Measurements from ENCODE around the gene ZNF821. TPM values are rescaled to one million over a fixed set of nuclear protein-coding genes. Genes with fewer than 3 reads are reported as not detected.

The ZNF821 gene
- total and polyA plus RNA-seq, 10 of the 15 experiments (the other 5 are each of a cell fraction or from before 2014, with no cell fraction given), result 0.82 to 9.9 (median 6.8) TPM

DNA sequence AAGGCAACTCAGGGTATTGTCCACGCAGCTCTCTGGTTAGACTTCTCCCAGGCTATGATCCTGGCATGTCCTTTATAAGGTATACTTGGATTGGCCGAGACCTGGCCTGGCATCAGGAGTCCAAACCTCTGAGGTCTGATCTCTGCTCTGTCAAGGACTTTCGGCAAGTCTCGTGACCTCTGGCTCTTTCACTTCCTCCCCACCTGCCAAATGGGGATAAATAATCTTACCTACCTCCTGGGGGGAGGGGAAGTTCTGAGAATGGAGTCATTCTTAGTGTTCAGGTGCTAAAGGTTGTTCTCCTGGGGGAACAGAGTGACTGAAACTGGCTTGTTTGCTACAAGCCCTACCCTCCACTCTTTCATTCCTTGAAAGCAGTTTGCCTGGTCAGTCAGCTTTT, 30.6 kb downstream of the ZNF821 start (continued):
- TF ChIP-seq, protein P1, sequence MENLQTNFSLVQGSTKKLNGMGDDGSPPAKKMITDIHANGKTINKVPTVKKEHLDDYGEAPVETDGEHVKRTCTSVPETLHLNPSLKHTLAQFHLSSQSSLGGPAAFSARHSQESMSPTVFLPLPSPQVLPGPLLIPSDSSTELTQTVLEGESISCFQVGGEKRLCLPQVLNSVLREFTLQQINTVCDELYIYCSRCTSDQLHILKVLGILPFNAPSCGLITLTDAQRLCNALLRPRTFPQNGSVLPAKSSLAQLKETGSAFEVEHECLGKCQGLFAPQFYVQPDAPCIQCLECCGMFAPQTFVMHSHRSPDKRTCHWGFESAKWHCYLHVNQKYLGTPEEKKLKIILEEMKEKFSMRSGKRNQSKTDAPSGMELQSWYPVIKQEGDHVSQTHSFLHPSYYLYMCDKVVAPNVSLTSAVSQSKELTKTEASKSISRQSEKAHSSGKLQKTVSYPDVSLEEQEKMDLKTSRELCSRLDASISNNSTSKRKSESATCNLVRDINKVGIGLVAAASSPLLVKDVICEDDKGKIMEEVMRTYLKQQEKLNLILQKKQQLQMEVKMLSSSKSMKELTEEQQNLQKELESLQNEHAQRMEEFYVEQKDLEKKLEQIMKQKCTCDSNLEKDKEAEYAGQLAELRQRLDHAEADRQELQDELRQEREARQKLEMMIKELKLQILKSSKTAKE (IDR thresholded peaks at IDR 0.05; ENCODE audit: low read depth, poor library complexity, severe bottlenecking), result peak; percentile 38
- TF ChIP-seq TCF7 (IDR thresholded peaks at IDR 0.05; ENCODE audit: borderline replicate concordance), result no peak
- TF ChIP-seq SMC3 (IDR thresholded peaks at IDR 0.05; ENCODE audit: borderline replicate concordance, low read length), result no peak
- TF ChIP-seq, protein P2, sequence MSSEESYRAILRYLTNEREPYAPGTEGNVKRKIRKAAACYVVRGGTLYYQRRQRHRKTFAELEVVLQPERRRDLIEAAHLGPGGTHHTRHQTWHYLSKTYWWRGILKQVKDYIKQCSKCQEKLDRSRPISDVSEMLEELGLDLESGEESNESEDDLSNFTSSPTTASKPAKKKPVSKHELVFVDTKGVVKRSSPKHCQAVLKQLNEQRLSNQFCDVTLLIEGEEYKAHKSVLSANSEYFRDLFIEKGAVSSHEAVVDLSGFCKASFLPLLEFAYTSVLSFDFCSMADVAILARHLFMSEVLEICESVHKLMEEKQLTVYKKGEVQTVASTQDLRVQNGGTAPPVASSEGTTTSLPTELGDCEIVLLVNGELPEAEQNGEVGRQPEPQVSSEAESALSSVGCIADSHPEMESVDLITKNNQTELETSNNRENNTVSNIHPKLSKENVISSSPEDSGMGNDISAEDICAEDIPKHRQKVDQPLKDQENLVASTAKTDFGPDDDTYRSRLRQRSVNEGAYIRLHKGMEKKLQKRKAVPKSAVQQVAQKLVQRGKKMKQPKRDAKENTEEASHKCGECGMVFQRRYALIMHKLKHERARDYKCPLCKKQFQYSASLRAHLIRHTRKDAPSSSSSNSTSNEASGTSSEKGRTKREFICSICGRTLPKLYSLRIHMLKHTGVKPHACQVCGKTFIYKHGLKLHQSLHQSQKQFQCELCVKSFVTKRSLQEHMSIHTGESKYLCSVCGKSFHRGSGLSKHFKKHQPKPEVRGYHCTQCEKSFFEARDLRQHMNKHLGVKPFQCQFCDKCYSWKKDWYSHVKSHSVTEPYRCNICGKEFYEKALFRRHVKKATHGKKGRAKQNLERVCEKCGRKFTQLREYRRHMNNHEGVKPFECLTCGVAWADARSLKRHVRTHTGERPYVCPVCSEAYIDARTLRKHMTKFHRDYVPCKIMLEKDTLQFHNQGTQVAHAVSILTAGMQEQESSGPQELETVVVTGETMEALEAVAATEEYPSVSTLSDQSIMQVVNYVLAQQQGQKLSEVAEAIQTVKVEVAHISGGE (CRISPR knock-in tag; IDR thresholded peaks at IDR 0.05), result no peak
- TF ChIP-seq BMI1 (IDR thresholded peaks at IDR 0.05; ENCODE audit: borderline replicate concordance), result no peak

- in situ Hi-C loops (cut with MboI), result no loop called here
- Histone ChIP-seq H3K27ac (ENCODE audit: control insufficient read depth, insufficient read depth) (peak overlapping the region; percentile 86), H3K9me3 (replicated peaks; ENCODE audit: control insufficient read depth, insufficient read depth, low read length) (no peaks in the 10 kb centered on the region), H3K27me3 (replicated peaks in 1 of 2; ENCODE audit: control insufficient read depth in 2 of 2, insufficient read depth in 2 of 2, low read length in 1 of 2) (no peaks in the 10 kb centered on the region), H2AFZ (ENCODE audit: control insufficient read depth, low read depth, low read length) (no peak overlapping the region), H3K36me3 (ENCODE audit: control insufficient read depth in 2 of 2, insufficient read depth in 2 of 2, low read length in 1 of 2) (peaks cover 23 to 28% of the 10 kb centered on the region in 2 experiments), H3K79me2 (ENCODE audit: control insufficient read depth, insufficient read depth, low read length) (peaks cover 35% of the 10 kb centered on the region), H3K4me1 (ENCODE audit: control insufficient read depth, insufficient read depth, low read length) (peaks cover 36% of the 10 kb centered on the region), H3K9ac (ENCODE audit: control insufficient read depth, insufficient read depth, low read length) (no peak overlapping the region; the same call in 1 of the 2 replicates), H3K4me3 (no peak overlapping the region), H3K4me2 (ENCODE audit: control insufficient read depth, insufficient read depth) (peak overlapping the region; percentile 87), H4K20me1 (ENCODE audit: control insufficient read depth, insufficient read depth) (no peaks in the 10 kb centered on the region)
- 100% methylated on average over 4 of the region's 4 CpGs for WGBS (ENCODE audit: insufficient coverage, insufficient replicate concordance, low lambda C conversion rate, missing lambda C conversion rate)
- CTCF ChIA-PET, result interaction anchor here (0.8 to 1.1 kb wide), 4 partner anchors 12 to 109 kb away, joined by 3 to 5 read pairs (median 3); no protein-coding TSS in a partner anchor
- ATAC-seq, result no peak
- intact Hi-C loops (cut with micrococcal nuclease; ENCODE audit: unreplicated experiment), result loop anchor here (2.0 kb wide), 1 partner anchor 44 kb away; the partner anchor contains the start of gene AP1G1
- DNase-seq (ENCODE audit: low read depth, low spot score), result no peak
- SMC1A ChIA-PET (ENCODE audit: uncharacterized antibody, unreplicated experiment), result interaction anchor here (0.6 to 1.9 kb wide), 7 partner anchors 9 to 45 kb away, joined by 3 to 8 read pairs (median 4); no protein-coding TSS in a partner anchor
- FAIRE-seq, result no peak
- POLR2A ChIA-PET, result interaction anchor here (0.7 to 2.6 kb wide), 6 partner anchors 8 to 44 kb away, joined by 3 to 15 read pairs (median 4); partner anchors contain the start of gene AP1G1
- no TSS peak for BruUV-seq (replicated peaks)
- RAD21 ChIA-PET (ENCODE audit: unreplicated experiment), result interaction anchor here (1.0 to 2.7 kb wide), 6 partner anchors 9 to 57 kb away, joined by 3 to 12 read pairs (median 6); partner anchors contain the start of gene AP1G1
- TF ChIP-seq ZNF217 (IDR thresholded peaks at IDR 0.05) (no peak), SMAD5 (IDR thresholded peaks at IDR 0.05; ENCODE audit: low read depth) (no peak), NR2C2 (IDR thresholded peaks at IDR 0.05; ENCODE audit: borderline replicate concordance, control insufficient read depth, insufficient read length, low read depth) (no peak), TBL1XR1 (IDR thresholded peaks at IDR 0.05; ENCODE audit: low read depth, low read length) (no peak), RAD51 (IDR thresholded peaks at IDR 0.05) (no peak), JUND (IDR thresholded peaks at IDR 0.05; ENCODE audit: low read depth, low read length) (no peak), RAD21 (IDR thresholded peaks at IDR 0.05; ENCODE audit: insufficient read depth, low read depth, low read length) (no peak), ETV6 (conservative IDR thresholded peaks at IDR 0.05 in 1 of 2, IDR thresholded peaks at IDR 0.05 in 1 of 2; ENCODE audit: borderline replicate concordance in 1 of 2, low read depth in 1 of 2) (no peak), RB1 (IDR thresholded peaks at IDR 0.05; ENCODE audit: borderline replicate concordance) (no peak), KAT2A (conservative IDR thresholded peaks at IDR 0.05; ENCODE audit: control insufficient read depth, low read depth, low read length) (no peak), SMARCA5 (IDR thresholded peaks at IDR 0.05) (no peak), FOXK2 (IDR thresholded peaks at IDR 0.05) (no peak), STAT3 (IDR thresholded peaks at IDR 0.05; ENCODE audit: low read depth, low read length) (no peak)
These were observed 31.4 kb downstream of the ZNF821 start for GRCh38 chr16:71852561-71852960.

All from GM12878 (cell line).